HepG2 (cell line): ENCODE results near the gene NID1. TPM values are rescaled to one million over a fixed set of nuclear protein-coding genes. Genes with fewer than 3 reads are reported as not detected.

ENCODE experiments used
- ATAC-seq: fragments of 200-7000 bp; cut with Tn5 transposase; 3 replicates; pipeline ENCODE4 v1.9.1; 2020; ENCODE audit warnings: mild to moderate bottlenecking, moderate library complexity
- BruUV-seq: library from RNA; stranded (reverse); fragments of 400-500 nt; replicated peaks from 2 replicates; lab custom pipeline; 2021; lab: Mats Ljungman, UMichigan
- CTCF ChIA-PET: fragments of 300-600 bp; formaldehyde crosslinking; extraction: SDS; loops from one replicate; lab custom pipeline; 2021; ENCODE audit warnings: low total read pairs, inconsistent platforms, low intra/inter-chr PET ratio; lab: Yijun Ruan, JAX
- POLR2A ChIA-PET: fragments of 350-600 bp; sonication (Branson Sonifier 250); formaldehyde crosslinking; loops from one replicate; lab custom pipeline; 2020; ENCODE audit warnings: antibody characterized with exemption, inconsistent platforms; lab: Yijun Ruan, JAX
- DNase-seq: peaks from one replicate; pipeline ENCODE4 v3.0.0-alpha.2; 2015; ENCODE audit warnings: low spot score
- FAIRE-seq: peaks from 3 replicates; lab custom pipeline; 2011; peaks lifted over from hg19 to GRCh38; lab: Jason Lieb, UNC
- H2AFZ ChIP-seq: one replicate; pipeline ENCODE4 v1.6.1; 2011; ENCODE audit warnings: low read length, inconsistent platforms
- H3K27ac ChIP-seq: fragments of 300-600 bp; 3 replicates; pipeline ENCODE4 v1.8.0; 2011; ENCODE audit warnings: mixed run types, mild to moderate bottlenecking, mixed read lengths, low read length, inconsistent platforms; ENCODE audit not compliant: insufficient read depth; ENCODE audit errors: extremely low read length
- H3K27me3 ChIP-seq, 2 experiments: fragments of 200-600 bp in 1 of 2; 2 replicates in 1 of 2; 3 replicates in 1 of 2; pipeline versions ENCODE4 v1.6.0 to v1.8.0; 2011; ENCODE audit warnings: low read length in 2 of 2, mild to moderate bottlenecking in 2 of 2, moderate library complexity in 2 of 2, inconsistent platforms in 1 of 2; ENCODE audit not compliant: insufficient read depth in 2 of 2, control insufficient read depth in 1 of 2
- H3K36me3 ChIP-seq, 2 experiments: fragments of 200-600 bp in 1 of 2; replicated peaks in 1 of 2; 2 replicates in 1 of 2; 3 replicates in 1 of 2; pipeline versions ENCODE4 v1.5.1 to v1.8.0; 2011; ENCODE audit warnings: low read length in 2 of 2, inconsistent platforms in 1 of 2; ENCODE audit not compliant: insufficient read depth in 2 of 2, control insufficient read depth in 1 of 2
- H3K4me1 ChIP-seq: 2 replicates; pipeline ENCODE4 v1.5.1; 2012; ENCODE audit warnings: low read length, inconsistent platforms; ENCODE audit not compliant: insufficient read depth
- H3K4me2 ChIP-seq: 2 replicates; pipeline ENCODE4 v1.6.0; 2011; ENCODE audit warnings: low read depth, low read length, inconsistent platforms
- H3K4me3 ChIP-seq, 3 experiments: fragments of 200-600 bp in 1 of 3; sonication (generic), shearing (Covaris generic) in 1 of 3; replicated peaks in 1 of 3; 2 replicates each; pipeline ENCODE4 v1.5.1; 2011 to 2016; ENCODE audit warnings: low read length in 3 of 3, inconsistent platforms in 2 of 3, low read depth in 2 of 3, mild to moderate bottlenecking in 2 of 3, control low read depth in 1 of 3, mixed read lengths in 1 of 3; ENCODE audit not compliant: insufficient read depth in 1 of 3
- H3K79me2 ChIP-seq: one replicate; pipeline ENCODE4 v1.6.1; 2011; ENCODE audit warnings: low read length, inconsistent platforms; ENCODE audit not compliant: insufficient read depth
- H3K9ac ChIP-seq: 2 replicates; pipeline ENCODE4 v1.6.0; 2011; ENCODE audit warnings: mild to moderate bottlenecking, low read depth, low read length, inconsistent platforms; ENCODE audit not compliant: insufficient read depth
- H3K9me3 ChIP-seq: 2 replicates; pipeline ENCODE4 v1.5.1; 2012; ENCODE audit warnings: mild to moderate bottlenecking, low read length
- H4K20me1 ChIP-seq: 2 replicates; pipeline ENCODE4 v1.6.0; 2011; ENCODE audit warnings: inconsistent platforms, mild to moderate bottlenecking, low read length, moderate library complexity; ENCODE audit not compliant: insufficient read depth
- ARNT2 ChIP-seq: sonication (generic); formaldehyde crosslinking; IDR thresholded peaks from 2 replicates; pipeline ENCODE4 v1.8.0; 2022; ENCODE audit warnings: mild to moderate bottlenecking, low read depth, missing genetic modification reagents, moderate library complexity
- ETV5 ChIP-seq: IDR thresholded peaks from 2 replicates; pipeline ENCODE4 v1.6.1; 2018; ENCODE audit warnings: missing biosample characterization, missing genetic modification reagents, inconsistent platforms, borderline replicate concordance
- KDM2A ChIP-seq: sonication (generic); formaldehyde crosslinking; IDR thresholded peaks from 2 replicates; pipeline ENCODE4 v1.4.0; 2020; ENCODE audit warnings: low read depth, missing genetic modification reagents, borderline replicate concordance
- MAFK ChIP-seq, 2 experiments: IDR thresholded peaks in 1 of 2; conservative IDR thresholded peaks in 1 of 2; 2 replicates each; pipeline ENCODE4 v1.6.1; 2011; ENCODE audit warnings: improper control_type of control experiment in 2 of 2, low read length in 2 of 2
- MLLT10 ChIP-seq: sonication (generic); formaldehyde crosslinking; IDR thresholded peaks from 2 replicates; pipeline ENCODE4 v1.4.0; 2020; ENCODE audit warnings: missing genetic modification reagents
- MYNN ChIP-seq: sonication (generic); formaldehyde crosslinking; IDR thresholded peaks from 2 replicates; pipeline ENCODE4 v1.4.0; 2020; ENCODE audit warnings: mild to moderate bottlenecking, low read depth, missing genetic modification reagents
- NAIF1 ChIP-seq: sonication (generic); formaldehyde crosslinking; IDR thresholded peaks from 2 replicates; pipeline ENCODE4 v1.5.0; 2020; ENCODE audit warnings: mild to moderate bottlenecking, missing genetic modification reagents, borderline replicate concordance
- NCOA1 ChIP-seq: sonication (generic); formaldehyde crosslinking; IDR thresholded peaks from 2 replicates; pipeline ENCODE4 v1.9.0; 2021; ENCODE audit warnings: missing genetic modification reagents
- NCOA2 ChIP-seq: sonication (generic); formaldehyde crosslinking; IDR thresholded peaks from 2 replicates; pipeline ENCODE4 v1.8.0; 2022; ENCODE audit warnings: inconsistent platforms
- RARA ChIP-seq: IDR thresholded peaks from 2 replicates; pipeline ENCODE4 v1.6.1; 2016; ENCODE audit warnings: missing genetic modification reagents, missing compliant biosample characterization
- SNAPC2 ChIP-seq: sonication (generic); formaldehyde crosslinking; IDR thresholded peaks from 2 replicates; pipeline ENCODE4 v1.8.1; 2022; ENCODE audit warnings: mild to moderate bottlenecking, missing genetic modification reagents
- ZNF274 ChIP-seq: sonication (generic); formaldehyde crosslinking; IDR thresholded peaks from 2 replicates; pipeline ENCODE4 v1.5.1; 2020; ENCODE audit warnings: mild to moderate bottlenecking, missing genetic modification reagents
- ZNF33B ChIP-seq: sonication (generic); formaldehyde crosslinking; IDR thresholded peaks from 2 replicates; pipeline ENCODE4 v1.5.1; 2020; ENCODE audit warnings: mild to moderate bottlenecking, missing genetic modification reagents
- ZNF724P ChIP-seq: sonication (generic); formaldehyde crosslinking; IDR thresholded peaks from 2 replicates; pipeline ENCODE4 v1.8.0; 2022; ENCODE audit warnings: missing genetic modification reagents, borderline replicate concordance
- ZNF768 ChIP-seq: sonication (generic); formaldehyde crosslinking; IDR thresholded peaks from 2 replicates; pipeline ENCODE4 v1.4.0; 2020; ENCODE audit warnings: missing genetic modification reagents
- WGBS: methylation state at CpG from one replicate; pipeline ENCODE4 v1.1.6; 2017; ENCODE audit warnings: low lambda C conversion rate; 5-methylcytosine and 5-hydroxymethylcytosine counted together
- in situ Hi-C: cut with HindIII; loops from 2 replicates; pipeline ENCODE4 v1.10.0; 2017; ENCODE audit warnings: low pct_unique_long_range_greater_than_20kb; ENCODE audit not compliant: extremely low pct_ligation_motif_present
- intact Hi-C: fragments of 100-400 bp; cut with micrococcal nuclease; formaldehyde crosslinking; loops from one replicate; pipeline ENCODE4 v1.10.0; 2022; ENCODE audit not compliant: unreplicated experiment
- polyA plus RNA-seq, 8 experiments: library from polyadenylated mRNA; depleted of rRNA in 3 of 8; stranded (reverse) in 7 of 8; unstranded in 1 of 8; fragments of >200 nt; fragmentation: Illumina TruSeq in 4 of 8; extraction: Trizol in 4 of 8; gene quantifications; 2 replicates each; pipeline versions ENCODE4 v1.2.1 to v1.2.3, GENCODE V29; 2011 to 2016; ENCODE audit warnings: low read depth in 4 of 8, missing spikeins in 1 of 8, mixed read lengths in 1 of 8; ENCODE audit not compliant: insufficient read depth in 1 of 8
- total RNA-seq, 5 experiments: library from RNA; depleted of rRNA; stranded (reverse); fragments of >200 nt; fragmentation: Illumina TruSeq; extraction: Trizol; gene quantifications; 2 replicates each; pipeline ENCODE4 v1.2.3, GENCODE V29; 2016; ENCODE audit warnings: low read depth in 1 of 5
- TF ChIP-seq, protein P1 (sequence below): sonication (generic); formaldehyde crosslinking; IDR thresholded peaks from 2 replicates; pipeline ENCODE4 v1.5.0; 2020; ENCODE audit warnings: mild to moderate bottlenecking, missing genetic modification reagents, borderline replicate concordance
- TF ChIP-seq, protein P2 (sequence below): sonication (generic); formaldehyde crosslinking; IDR thresholded peaks from 2 replicates; pipeline ENCODE4 v1.4.0; 2020; ENCODE audit warnings: missing genetic modification reagents, low read depth, mild to moderate bottlenecking, borderline replicate concordance

The NID1 gene
- total and polyA plus RNA-seq, 2 of the 13 experiments (the other 11 are each of a cell fraction or from before 2014, with no cell fraction given), result 50.2 to 56.1 TPM

DNA sequence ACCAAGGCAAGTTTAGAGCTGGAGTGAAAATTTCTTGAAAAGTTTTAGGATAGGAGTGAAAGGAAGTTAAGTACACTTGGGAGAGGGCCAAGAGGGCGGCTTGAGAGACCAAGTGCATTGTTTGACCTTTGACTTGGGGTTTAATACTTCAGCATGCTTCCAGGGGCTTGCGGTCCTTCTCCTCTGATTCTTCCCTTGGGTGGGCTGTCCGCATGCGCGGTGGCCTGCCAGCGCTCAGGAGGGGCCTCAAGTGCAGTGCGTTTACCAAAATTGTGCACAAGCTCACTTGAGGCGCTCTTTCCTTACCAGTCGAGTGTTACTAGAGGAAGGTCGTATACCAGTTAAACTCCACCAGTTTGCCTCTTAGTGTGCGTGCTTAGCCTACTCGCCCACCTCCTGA lies 106.9 kb downstream of the NID1 start:
- 73% methylated on average over 11 of the region's 12 CpGs for WGBS
- Histone ChIP-seq H3K27ac (no peak overlapping the region), H3K36me3 (no peaks in the 10 kb centered on the region), H3K9me3 (no peaks in the 10 kb centered on the region), H3K9ac (no peak overlapping the region), H3K79me2 (no peaks in the 10 kb centered on the region), H3K4me3 (no peak overlapping the region), H3K4me2 (no peak overlapping the region), H3K4me1 (peaks cover 11% of the 10 kb centered on the region), H2AFZ (no peak overlapping the region), H4K20me1 (no peaks in the 10 kb centered on the region), H3K27me3 (no peaks in the 10 kb centered on the region; a peak in 1 of 5 replicates)
- ChIA-PET CTCF (no interaction called here), POLR2A (no interaction called here)
- DNase-seq (no peak), FAIRE-seq (no peak), ATAC-seq (no peak)
- intact Hi-C loops, result no loop called here
- no TSS peak for BruUV-seq
- no peak for TF ChIP-seq NCOA1 (CRISPR knock-in tag)
- TF ChIP-seq NAIF1, result no peak
- TF ChIP-seq MYNN, result no peak
- TF ChIP-seq MAFK (conservative IDR thresholded peaks at IDR 0.05 in 1 of 2, IDR thresholded peaks at IDR 0.05 in 1 of 2; ENCODE audit: low read length in 2 of 2), result no peak
- TF ChIP-seq RARA (CRISPR knock-in tag), result no peak
- no peak for TF ChIP-seq ZNF724P
- TF ChIP-seq ETV5 (CRISPR knock-in tag), result no peak
- TF ChIP-seq, protein P1, sequence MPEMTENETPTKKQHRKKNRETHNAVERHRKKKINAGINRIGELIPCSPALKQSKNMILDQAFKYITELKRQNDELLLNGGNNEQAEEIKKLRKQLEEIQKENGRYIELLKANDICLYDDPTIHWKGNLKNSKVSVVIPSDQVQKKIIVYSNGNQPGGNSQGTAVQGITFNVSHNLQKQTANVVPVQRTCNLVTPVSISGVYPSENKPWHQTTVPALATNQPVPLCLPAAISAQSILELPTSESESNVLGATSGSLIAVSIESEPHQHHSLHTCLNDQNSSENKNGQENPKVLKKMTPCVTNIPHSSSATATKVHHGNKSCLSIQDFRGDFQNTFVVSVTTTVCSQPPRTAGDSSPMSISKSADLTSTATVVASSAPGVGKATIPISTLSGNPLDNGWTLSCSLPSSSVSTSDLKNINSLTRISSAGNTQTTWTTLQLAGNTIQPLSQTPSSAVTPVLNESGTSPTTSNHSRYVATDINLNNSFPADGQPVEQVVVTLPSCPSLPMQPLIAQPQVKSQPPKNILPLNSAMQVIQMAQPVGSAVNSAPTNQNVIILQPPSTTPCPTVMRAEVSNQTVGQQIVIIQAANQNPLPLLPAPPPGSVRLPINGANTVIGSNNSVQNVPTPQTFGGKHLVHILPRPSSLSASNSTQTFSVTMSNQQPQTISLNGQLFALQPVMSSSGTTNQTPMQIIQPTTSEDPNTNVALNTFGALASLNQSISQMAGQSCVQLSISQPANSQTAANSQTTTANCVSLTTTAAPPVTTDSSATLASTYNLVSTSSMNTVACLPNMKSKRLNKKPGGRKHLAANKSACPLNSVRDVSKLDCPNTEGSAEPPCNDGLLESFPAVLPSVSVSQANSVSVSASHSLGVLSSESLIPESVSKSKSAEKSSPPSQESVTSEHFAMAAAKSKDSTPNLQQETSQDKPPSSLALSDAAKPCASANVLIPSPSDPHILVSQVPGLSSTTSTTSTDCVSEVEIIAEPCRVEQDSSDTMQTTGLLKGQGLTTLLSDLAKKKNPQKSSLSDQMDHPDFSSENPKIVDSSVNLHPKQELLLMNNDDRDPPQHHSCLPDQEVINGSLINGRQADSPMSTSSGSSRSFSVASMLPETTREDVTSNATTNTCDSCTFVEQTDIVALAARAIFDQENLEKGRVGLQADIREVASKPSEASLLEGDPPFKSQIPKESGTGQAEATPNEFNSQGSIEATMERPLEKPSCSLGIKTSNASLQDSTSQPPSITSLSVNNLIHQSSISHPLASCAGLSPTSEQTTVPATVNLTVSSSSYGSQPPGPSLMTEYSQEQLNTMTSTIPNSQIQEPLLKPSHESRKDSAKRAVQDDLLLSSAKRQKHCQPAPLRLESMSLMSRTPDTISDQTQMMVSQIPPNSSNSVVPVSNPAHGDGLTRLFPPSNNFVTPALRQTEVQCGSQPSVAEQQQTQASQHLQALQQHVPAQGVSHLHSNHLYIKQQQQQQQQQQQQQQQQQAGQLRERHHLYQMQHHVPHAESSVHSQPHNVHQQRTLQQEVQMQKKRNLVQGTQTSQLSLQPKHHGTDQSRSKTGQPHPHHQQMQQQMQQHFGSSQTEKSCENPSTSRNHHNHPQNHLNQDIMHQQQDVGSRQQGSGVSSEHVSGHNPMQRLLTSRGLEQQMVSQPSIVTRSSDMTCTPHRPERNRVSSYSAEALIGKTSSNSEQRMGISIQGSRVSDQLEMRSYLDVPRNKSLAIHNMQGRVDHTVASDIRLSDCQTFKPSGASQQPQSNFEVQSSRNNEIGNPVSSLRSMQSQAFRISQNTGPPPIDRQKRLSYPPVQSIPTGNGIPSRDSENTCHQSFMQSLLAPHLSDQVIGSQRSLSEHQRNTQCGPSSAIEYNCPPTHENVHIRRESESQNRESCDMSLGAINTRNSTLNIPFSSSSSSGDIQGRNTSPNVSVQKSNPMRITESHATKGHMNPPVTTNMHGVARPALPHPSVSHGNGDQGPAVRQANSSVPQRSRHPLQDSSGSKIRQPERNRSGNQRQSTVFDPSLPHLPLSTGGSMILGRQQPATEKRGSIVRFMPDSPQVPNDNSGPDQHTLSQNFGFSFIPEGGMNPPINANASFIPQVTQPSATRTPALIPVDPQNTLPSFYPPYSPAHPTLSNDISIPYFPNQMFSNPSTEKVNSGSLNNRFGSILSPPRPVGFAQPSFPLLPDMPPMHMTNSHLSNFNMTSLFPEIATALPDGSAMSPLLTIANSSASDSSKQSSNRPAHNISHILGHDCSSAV (CRISPR knock-in tag), result no peak
- no peak for TF ChIP-seq SNAPC2 (CRISPR knock-in tag)
- TF ChIP-seq NCOA2 (CRISPR knock-in tag), result no peak
- TF ChIP-seq ZNF274 (CRISPR knock-in tag), result no peak
- no peak for TF ChIP-seq MLLT10 (CRISPR knock-in tag)
- TF ChIP-seq ZNF768, result no peak
- TF ChIP-seq KDM2A (CRISPR knock-in tag), result no peak
- no peak for TF ChIP-seq ARNT2 (CRISPR knock-in tag)
- TF ChIP-seq, protein P2, sequence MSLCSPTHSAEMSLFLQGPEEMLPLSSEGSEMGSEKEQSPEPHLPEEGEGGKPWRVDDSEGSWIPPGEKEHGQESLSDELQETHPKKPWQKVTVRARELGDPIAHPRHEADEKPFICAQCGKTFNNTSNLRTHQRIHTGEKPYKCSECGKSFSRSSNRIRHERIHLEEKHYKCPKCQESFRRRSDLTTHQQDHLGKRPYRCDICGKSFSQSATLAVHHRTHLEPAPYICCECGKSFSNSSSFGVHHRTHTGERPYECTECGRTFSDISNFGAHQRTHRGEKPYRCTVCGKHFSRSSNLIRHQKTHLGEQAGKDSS (CRISPR knock-in tag), result no peak
- no peak for TF ChIP-seq ZNF33B
- in situ Hi-C loops, result no loop called here
